GM21717 (cell line): ENCODE measurements around the gene SPACA6.
"Not testable (repeated sequence)": the region's sequence is repeated elsewhere in the genome, so short reads cannot be mapped to it uniquely, and the experiment has no call there.

Experiments used
- ATAC-seq: cut with Tn5 transposase; IDR thresholded peaks from one replicate; pipeline ENCODE4 v1.9.1; 2021; ENCODE audit warnings: mild to moderate bottlenecking, moderate library complexity; ENCODE audit not compliant: unreplicated experiment

SPACA6 gene

GRCh38 chr19:51693260-51693659, at the start of gene SPACA6:
SPACA6 (plus strand) TSS chr19:51693330; CDS start chr19:51693527, 197 bp downstream.
- no peak for ATAC-seq

- ATAC-seq: no peak
Observed at GRCh38 chr19:51644636-51645271, 48.4 kb upstream of the SPACA6 start.

- ATAC-seq: not testable (repeated sequence)
Observed at GRCh38 chr19:51646730-51647129, 46.4 kb upstream of the SPACA6 start, which contains the start of gene SIGLEC14. SIGLEC14 (minus strand) TSS chr19:51646825; CDS start chr19:51646759, 66 bp downstream.

GRCh38 chr19:51647318-51647717, 45.8 kb upstream of the SPACA6 start:
- ATAC-seq: no peak

GRCh38 chr19:51651216-51651846, 41.8 kb upstream of the SPACA6 start:
- ATAC-seq: no peak

GRCh38 chr19:51652266-51652665, 40.9 kb upstream of the SPACA6 start:
- ATAC-seq: no peak

GRCh38 chr19:51653162-51653561, 40.0 kb upstream of the SPACA6 start:
- no peak for ATAC-seq

GRCh38 chr19:51654783-51655182, 38.3 kb upstream of the SPACA6 start:
- no peak for ATAC-seq

- ATAC-seq: no peak
Observed at GRCh38 chr19:51660975-51661600, 32.0 kb upstream of the SPACA6 start.

GRCh38 chr19:51663650-51664049, 29.5 kb upstream of the SPACA6 start:
- ATAC-seq: no peak

GRCh38 chr19:51664131-51664530, 29.0 kb upstream of the SPACA6 start:
- no peak for ATAC-seq

- no peak for ATAC-seq
Observed at GRCh38 chr19:51664997-51665396, 28.1 kb upstream of the SPACA6 start.

GRCh38 chr19:51668216-51668615, 24.9 kb upstream of the SPACA6 start:
- no peak for ATAC-seq

GRCh38 chr19:51675911-51676565, 17.1 kb upstream of the SPACA6 start:
- ATAC-seq: not testable (repeated sequence)

GRCh38 chr19:51676566-51677083, 16.5 kb upstream of the SPACA6 start:
- ATAC-seq: no peak

GRCh38 chr19:51680474-51680873, 12.7 kb upstream of the SPACA6 start:
- no peak for ATAC-seq

GRCh38 chr19:51681286-51681941, 11.7 kb upstream of the SPACA6 start:
- ATAC-seq: no peak

GRCh38 chr19:51686171-51686570, 7.0 kb upstream of the SPACA6 start:
- no peak for ATAC-seq

- ATAC-seq: no peak
Observed at GRCh38 chr19:51687791-51688670, 5.1 kb upstream of the SPACA6 start.
